Kidney glomerular epithelial cell (primary cell): ENCODE measurements around the gene ZNF561.

Source experiments
- DNase-seq: peaks from one replicate; lab custom pipeline; 2025; lab: John Stamatoyannopoulos, UW

ZNF561 gene

GRCh38 chr19:9580728-9581127 is 40.3 kb downstream of the ZNF561 start:
- DNase-seq: no peak

GRCh38 chr19:9570255-9570654 is 50.8 kb downstream of the ZNF561 start:
- no peak for DNase-seq

GRCh38 chr19:9566729-9567128 is 54.3 kb downstream of the ZNF561 start:
- no peak for DNase-seq

GRCh38 chr19:9565900-9566705 is 54.9 kb downstream of the ZNF561 start:
- no peak for DNase-seq
